Heart right ventricle (tissue), 16 donors: ENCODE data around the gene RFC2. TPM values are rescaled to one million over a fixed set of nuclear protein-coding genes. Genes with fewer than 3 reads are reported as not detected.
"Not testable (repeated sequence)": the region's sequence is repeated elsewhere in the genome, so short reads cannot be mapped to it uniquely, and the experiment has no call there.

Source experiments
- ATAC-seq, 8 donors: fragments of 200-7000 bp; cut with Tn5 transposase; one replicate each; pipeline ENCODE4 v1.9.1; 2020; ENCODE audit warnings: mild to moderate bottlenecking in 8 of 8, moderate library complexity in 8 of 8, moderate number of reproducible peaks in 1 of 8
- DNase-seq, 2 donors: peaks; one replicate each; pipeline ENCODE4 v3.0.0-alpha.2; 2020
- H3K27ac ChIP-seq, 10 donors: fragments of 200-600 bp; sonication (generic) in 2 of 10; one replicate each; pipeline versions ENCODE4 v1.5.0 to v1.8.0; 2020 to 2022; ENCODE audit warnings: mild to moderate bottlenecking in 3 of 10
- H3K27me3 ChIP-seq, 7 donors: fragments of 200-600 bp; one replicate each; pipeline ENCODE4 v1.8.0; 2021 to 2022; ENCODE audit warnings: mild to moderate bottlenecking in 2 of 7
- H3K36me3 ChIP-seq, 9 donors: fragments of 200-600 bp; sonication (generic) in 1 of 9; one replicate each; pipeline versions ENCODE4 v1.5.0 to v1.8.0; 2020 to 2022; ENCODE audit warnings: mild to moderate bottlenecking in 2 of 9
- H3K4me1 ChIP-seq, 9 donors: fragments of 200-600 bp; sonication (generic) in 1 of 9; one replicate each; pipeline versions ENCODE4 v1.5.0 to v1.8.0; 2020 to 2022; ENCODE audit warnings: mild to moderate bottlenecking in 4 of 9
- H3K4me3 ChIP-seq, 10 donors: fragments of 200-600 bp; sonication (generic) in 2 of 10; one replicate each; pipeline versions ENCODE4 v1.5.0 to v1.8.0; 2020 to 2022; ENCODE audit warnings: mild to moderate bottlenecking in 7 of 10, moderate library complexity in 2 of 10
- H3K9me3 ChIP-seq, 11 donors: fragments of 200-600 bp in 10 of 11; sonication (generic) in 2 of 11; one replicate each; pipeline versions ENCODE4 v1.5.0 to v1.8.0; 2013 to 2022; ENCODE audit warnings: mild to moderate bottlenecking in 2 of 11, control low read depth in 1 of 11, moderate library complexity in 1 of 11
- CTCF ChIP-seq, 9 donors: fragments of 200-600 bp; sonication (generic) in 2 of 9; IDR thresholded peaks; one replicate each; pipeline versions ENCODE4 v1.5.0 to v1.8.0; 2021 to 2022; ENCODE audit warnings: antibody characterized with exemption in 9 of 9, mild to moderate bottlenecking in 5 of 9, moderate library complexity in 1 of 9
- WGBS, 2 donors: extraction: QIAGEN DNeasy Blood & Tissue Kit; methylation state at CpG; one replicate each; pipeline ENCODE4 v1.1.7; 2013; ENCODE audit warnings: inconsistent platforms in 1 of 2; 5-methylcytosine and 5-hydroxymethylcytosine counted together
- intact Hi-C, 10 donors: fragments of 100-400 bp; cut with DNase I; formaldehyde crosslinking; loops; one replicate each; pipeline versions ENCODE4 v1.11.1 to v1.14.2; 2022
- polyA plus RNA-seq, 2 donors: library from polyadenylated mRNA; stranded (reverse); fragments of 200-250 nt; gene quantifications; one replicate each; pipeline ENCODE4 v1.2.3, GENCODE V29; 2013
- total RNA-seq, 10 donors: library from RNA; stranded (reverse); fragmentation: NEBNext Ultra II Directional in 3 of 10; extraction: Animal tissue kit (Norgen Biotek cat#: 25700) in 3 of 10; gene quantifications; one replicate each; pipeline versions ENCODE4 v1.2.1 to v1.2.4, GENCODE V29; 2021 to 2023
- donor health status: Arrhythmogenic right ventricular cardiomyopathy.
- donor health status: ischemic (EF 13 %, LVEDD 7.1; RV severe dilation, severe dysfunction).
- donor health status: healthy with polysubstance abuse.
- donor health status: DM: no; HTN: yes; CAD: no.
- donor health status: DM: no; HTN: no; CAD: no.
- donor health status: ischemic (EF 25% LVEDD 6.9; RV normal size, moderate dysfunction).
- donor health status: ischemic (EF 25% LVEDD 5.7; RV mildly dilated, moderate dysfunction).
- donor health status: healthy.
- donor health status: DM: yes; HTN: yes; CAD: no.
- donor health status: Ischemic cardiomyopathy.
- donor health status: ischemic (EF 35%, LVEDD 5.7; RV mildly dilated, moderate dysfunction).
- donor health status: nonischemic (EF 11% LVEDD 7.7; RV severe dilation, severe dysfunction).
- donor health status: DM: yes; HTN: yes; CAD: no.
- donor health status: PGD.
- donor health status: ischemic (EF 29% LVEDD 5.4; RV normal size, mild dysfunction).
- donor health status: nonischemic (EF 23%, LVEDD 6.1; RV moderate dilation, normal function).

Gene RFC2
- total and polyA plus RNA-seq, 12 donors: 7.0 to 18.5 (median 10.7) TPM

- WGBS, 2 donors: 59 to 71% methylated on average over 12 of the region's 12 CpGs
- DNase-seq: no peak
- ATAC-seq: peak in 3 of 8 donors; percentile 15 to 30 (median 18)
- Histone ChIP-seq H3K36me3 (peaks cover 0 to 11% (median 0%) of the 10 kb centered on the region in 9 donors), H3K4me3 (no peak overlapping the region), H3K4me1 (peaks cover 0 to 22% (median 0%) of the 10 kb centered on the region in 9 donors), H3K27me3 (no peaks in the 10 kb centered on the region), H3K27ac (no peak overlapping the region), H3K9me3 (no peaks in the 10 kb centered on the region)
- intact Hi-C loops: loop anchor here in 4 of 10 donors (5.0 to 10.0 kb wide), 3 partner anchors 136 to 338 kb away; partner anchors contain the start of gene TMEM270 (in 3 of the 4)
- TF ChIP-seq CTCF (IDR thresholded peaks at IDR 0.05): peak in 7 of 9 donors; percentile 25 to 53 (median 35)
Observed at GRCh38 chr7:74202841-74203556, 51.2 kb downstream of the RFC2 start.

GRCh38 chr7:74199551-74200355, 54.4 kb downstream of the RFC2 start:
- 85% methylated on average over 19 of the region's 19 CpGs for WGBS, 2 donors
- DNase-seq (no peak), ATAC-seq (no peak)
- peaks cover 0 to 39% (median 13%) of the 10 kb centered on the region in 9 donors for H3K36me3 ChIP-seq
- no peak for TF ChIP-seq CTCF (IDR thresholded peaks at IDR 0.05)
- H3K4me3 ChIP-seq: no peak overlapping the region
- H3K9me3 ChIP-seq: no peaks in the 10 kb centered on the region
- no peaks in the 10 kb centered on the region for H3K27me3 ChIP-seq
- peaks cover 0 to 13% (median 0%) of the 10 kb centered on the region in 9 donors for H3K4me1 ChIP-seq
- no peak overlapping the region for H3K27ac ChIP-seq
- intact Hi-C loops: loop anchor here in 4 of 10 donors (5.0 to 10.0 kb wide), 3 partner anchors 132 to 335 kb away; partner anchors contain the start of gene TMEM270 (in 3 of the 4)

- Histone ChIP-seq H3K9me3 (no peaks in the 10 kb centered on the region), H3K27me3 (no peaks in the 10 kb centered on the region), H3K4me3 (no peak overlapping the region), H3K27ac (no peak overlapping the region), H3K36me3 (peaks cover 0 to 61% (median 32%) of the 10 kb centered on the region in 9 donors), H3K4me1 (peaks cover 0 to 1% (median 0%) of the 10 kb centered on the region in 9 donors)
- DNase-seq: no peak
- TF ChIP-seq CTCF (IDR thresholded peaks at IDR 0.05): no peak
- intact Hi-C loops: no loop called here
- 95 to 96% methylated on average over 9 of the region's 9 CpGs for WGBS, 2 donors
- no peak for ATAC-seq
Observed at GRCh38 chr7:74197449-74198124, 56.6 kb downstream of the RFC2 start.

GRCh38 chr7:74195968-74196654, 58.1 kb downstream of the RFC2 start:
- WGBS, 2 donors: 64 to 69% methylated on average over 16 of the region's 19 CpGs
- H3K27ac ChIP-seq, DNase-seq, H3K27me3 ChIP-seq, H3K4me1 ChIP-seq, H3K9me3 ChIP-seq, intact Hi-C loops, H3K4me3 ChIP-seq: not testable (repeated sequence)
- peaks cover 0 to 76% (median 42%) of the 10 kb centered on the region in 9 donors for H3K36me3 ChIP-seq
- peak in 5 of 8 donors; percentile 15 to 33 (median 27) for ATAC-seq

- H3K27ac ChIP-seq, H3K27me3 ChIP-seq, DNase-seq, H3K4me1 ChIP-seq, H3K9me3 ChIP-seq, H3K4me3 ChIP-seq, intact Hi-C loops: not testable (repeated sequence)
- peaks cover 0 to 84% (median 50%) of the 10 kb centered on the region in 9 donors for H3K36me3 ChIP-seq
- WGBS, 2 donors: 69 to 77% methylated on average over 15 to 20 of the region's 23 CpGs
- ATAC-seq: peak in 5 of 8 donors; percentile 13 to 34 (median 23)
Observed at GRCh38 chr7:74195139-74195860, 58.9 kb downstream of the RFC2 start.
